Heart left ventricle (tissue), 13 donors: ENCODE measurements around the gene HEBP2.

ENCODE experiments used
- POLR2A ChIP-seq, 2 donors: fragments of 450-650 bp; IDR thresholded peaks; one replicate each; pipeline ENCODE4 v1.6.1; 2017; ENCODE audit warnings: antibody characterized with exemption in 2 of 2, mild to moderate bottlenecking in 2 of 2, moderate library complexity in 2 of 2
- TF ChIP-seq, protein P1 (sequence below), 12 donors: fragments of 200-600 bp; sonication (generic) in 4 of 12; IDR thresholded peaks; one replicate each; pipeline versions ENCODE4 v1.5.0 to v1.8.0; 2018 to 2022; ENCODE audit warnings: antibody characterized with exemption in 12 of 12, mild to moderate bottlenecking in 5 of 12
- donor health status: ischemic (EF 13 %, LVEDD 7.1; RV severe dilation, severe dysfunction).
- donor health status: DM: no; HTN: yes; CAD: no.
- donor health status: DM: no; HTN: no; CAD: no.
- donor health status: ischemic (EF 25% LVEDD 6.9; RV normal size, moderate dysfunction).
- donor health status: ischemic (EF 25% LVEDD 5.7; RV mildly dilated, moderate dysfunction).
- donor health status: ischemic (EF 35%, LVEDD 5.7; RV mildly dilated, moderate dysfunction).
- donor health status: nonischemic (EF 11% LVEDD 7.7; RV severe dilation, severe dysfunction).
- donor health status: DM: yes; HTN: yes; CAD: no.
- donor health status: PGD.
- donor health status: ischemic (EF 29% LVEDD 5.4; RV normal size, mild dysfunction).
- donor health status: nonischemic (EF 23%, LVEDD 6.1; RV moderate dilation, normal function).

DNA sequence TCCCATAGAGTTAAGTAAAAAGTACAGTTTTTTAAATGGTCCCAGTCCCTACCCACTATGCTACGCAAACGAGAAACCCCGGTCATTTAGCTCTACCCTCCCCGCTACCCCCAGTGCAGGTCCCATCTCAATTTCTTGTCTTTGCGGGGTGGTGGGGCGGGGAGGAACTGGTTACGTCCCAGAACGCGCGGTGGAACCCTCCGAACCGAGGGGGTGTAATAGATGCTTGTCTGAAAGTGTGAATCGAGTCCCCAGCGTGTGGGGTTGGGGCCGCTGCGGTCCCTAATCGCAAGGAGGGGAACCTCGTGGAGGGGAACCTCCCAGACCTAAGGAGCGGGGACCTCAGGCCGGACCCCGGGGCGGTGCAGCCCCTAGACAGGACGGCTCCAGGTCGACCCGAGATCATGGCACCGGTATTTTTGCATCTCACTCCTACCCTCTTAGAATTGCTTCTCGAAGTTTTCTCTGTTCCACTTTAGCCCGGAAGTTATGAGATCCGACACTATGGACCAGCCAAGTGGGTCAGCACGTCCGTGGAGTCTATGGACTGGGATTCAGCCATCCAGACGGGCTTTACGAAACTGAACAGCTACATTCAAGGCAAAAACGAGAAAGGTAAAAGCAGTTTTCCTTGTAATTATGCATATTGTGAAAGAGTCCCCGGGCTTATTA, 779 bp downstream of the HEBP2 start:
- TF ChIP-seq, protein P1, sequence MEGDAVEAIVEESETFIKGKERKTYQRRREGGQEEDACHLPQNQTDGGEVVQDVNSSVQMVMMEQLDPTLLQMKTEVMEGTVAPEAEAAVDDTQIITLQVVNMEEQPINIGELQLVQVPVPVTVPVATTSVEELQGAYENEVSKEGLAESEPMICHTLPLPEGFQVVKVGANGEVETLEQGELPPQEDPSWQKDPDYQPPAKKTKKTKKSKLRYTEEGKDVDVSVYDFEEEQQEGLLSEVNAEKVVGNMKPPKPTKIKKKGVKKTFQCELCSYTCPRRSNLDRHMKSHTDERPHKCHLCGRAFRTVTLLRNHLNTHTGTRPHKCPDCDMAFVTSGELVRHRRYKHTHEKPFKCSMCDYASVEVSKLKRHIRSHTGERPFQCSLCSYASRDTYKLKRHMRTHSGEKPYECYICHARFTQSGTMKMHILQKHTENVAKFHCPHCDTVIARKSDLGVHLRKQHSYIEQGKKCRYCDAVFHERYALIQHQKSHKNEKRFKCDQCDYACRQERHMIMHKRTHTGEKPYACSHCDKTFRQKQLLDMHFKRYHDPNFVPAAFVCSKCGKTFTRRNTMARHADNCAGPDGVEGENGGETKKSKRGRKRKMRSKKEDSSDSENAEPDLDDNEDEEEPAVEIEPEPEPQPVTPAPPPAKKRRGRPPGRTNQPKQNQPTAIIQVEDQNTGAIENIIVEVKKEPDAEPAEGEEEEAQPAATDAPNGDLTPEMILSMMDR (IDR thresholded peaks at IDR 0.05) = no peak
- no peak for TF ChIP-seq POLR2A (IDR thresholded peaks at IDR 0.05)
